GM21529 (cell line): ENCODE results near the gene ATXN10.

ENCODE experiments used
- ATAC-seq: cut with Tn5 transposase; IDR thresholded peaks from one replicate; pipeline ENCODE4 v1.9.1; 2021; ENCODE audit not compliant: unreplicated experiment

The ATXN10 gene

GRCh38 chr22:45845076-45845487, 173.4 kb downstream of the ATXN10 start:
- ATAC-seq: no peak

- no peak for ATAC-seq
Measured at GRCh38 chr22:45846952-45847351, 175.3 kb downstream of the ATXN10 start.

- no peak for ATAC-seq
Measured at GRCh38 chr22:45848904-45849303, 177.3 kb downstream of the ATXN10 start.

GRCh38 chr22:45852826-45853225, 181.2 kb downstream of the ATXN10 start:
- no peak for ATAC-seq

GRCh38 chr22:45855961-45856360, 184.3 kb downstream of the ATXN10 start:
- no peak for ATAC-seq

- no peak for ATAC-seq
Measured at GRCh38 chr22:45857519-45857918, 185.9 kb downstream of the ATXN10 start.

- ATAC-seq: no peak
Measured at GRCh38 chr22:45859231-45860161, 187.9 kb downstream of the ATXN10 start.

GRCh38 chr22:45860201-45860600, 188.6 kb downstream of the ATXN10 start:
- ATAC-seq: no peak

- no peak for ATAC-seq
Measured at GRCh38 chr22:45861259-45861658, 189.6 kb downstream of the ATXN10 start.

GRCh38 chr22:45863981-45864751, 192.5 kb downstream of the ATXN10 start:
- ATAC-seq: no peak

GRCh38 chr22:45864959-45865476, 193.4 kb downstream of the ATXN10 start:
- ATAC-seq: no peak

GRCh38 chr22:45865561-45866125, 194.0 kb downstream of the ATXN10 start:
- no peak for ATAC-seq

GRCh38 chr22:45866126-45866645, 194.6 kb downstream of the ATXN10 start:
- no peak for ATAC-seq

- ATAC-seq: no peak
Measured at GRCh38 chr22:45866646-45867117, 195.0 kb downstream of the ATXN10 start.

- no peak for ATAC-seq
Measured at GRCh38 chr22:45867118-45867905, 195.7 kb downstream of the ATXN10 start.

GRCh38 chr22:45867906-45868555, 196.4 kb downstream of the ATXN10 start:
- no peak for ATAC-seq

GRCh38 chr22:45868571-45869339, 197.1 kb downstream of the ATXN10 start:
- ATAC-seq: no peak

- no peak for ATAC-seq
Measured at GRCh38 chr22:45869340-45869847, 197.8 kb downstream of the ATXN10 start.

- ATAC-seq: no peak
Measured at GRCh38 chr22:45870011-45870410, 198.4 kb downstream of the ATXN10 start.
